HG03060 (cell line): ENCODE results near the gene JAKMIP1.

Source experiments
- ATAC-seq: cut with Tn5 transposase; IDR thresholded peaks from one replicate; pipeline ENCODE4 v1.9.1; 2021; ENCODE audit warnings: low read depth, moderate number of reproducible peaks; ENCODE audit not compliant: unreplicated experiment

The JAKMIP1 gene

GRCh38 chr4:6106156-6106555 is 94.2 kb downstream of the JAKMIP1 start:
- no peak for ATAC-seq

GRCh38 chr4:6105311-6105911 is 94.9 kb downstream of the JAKMIP1 start:
- no peak for ATAC-seq

GRCh38 chr4:6104541-6105130 is 95.7 kb downstream of the JAKMIP1 start:
- no peak for ATAC-seq

GRCh38 chr4:6097581-6097980 is 102.8 kb downstream of the JAKMIP1 start:
- no peak for ATAC-seq

- no peak for ATAC-seq
Observed at GRCh38 chr4:6095897-6096296, 104.5 kb downstream of the JAKMIP1 start.

- ATAC-seq, result no peak
Observed at GRCh38 chr4:6095023-6095752, 105.2 kb downstream of the JAKMIP1 start.

GRCh38 chr4:6093671-6094070 is 106.7 kb downstream of the JAKMIP1 start:
- no peak for ATAC-seq

GRCh38 chr4:6092971-6093370 is 107.4 kb downstream of the JAKMIP1 start:
- no peak for ATAC-seq

- no peak for ATAC-seq
Observed at GRCh38 chr4:6092131-6092530, 108.2 kb downstream of the JAKMIP1 start.

GRCh38 chr4:6090931-6091330 is 109.4 kb downstream of the JAKMIP1 start:
- no peak for ATAC-seq

GRCh38 chr4:6088950-6089349 is 111.4 kb downstream of the JAKMIP1 start:
- no peak for ATAC-seq

GRCh38 chr4:6087669-6088341 is 112.5 kb downstream of the JAKMIP1 start:
- no peak for ATAC-seq

- ATAC-seq, result no peak
Observed at GRCh38 chr4:6086846-6087245, 113.5 kb downstream of the JAKMIP1 start.

- ATAC-seq, result no peak
Observed at GRCh38 chr4:6085691-6086628, 114.4 kb downstream of the JAKMIP1 start.

GRCh38 chr4:6085028-6085690 is 115.2 kb downstream of the JAKMIP1 start:
- no peak for ATAC-seq

GRCh38 chr4:6079965-6080364 is 120.4 kb downstream of the JAKMIP1 start:
- no peak for ATAC-seq

- ATAC-seq, result no peak
Observed at GRCh38 chr4:6078560-6078959, 121.8 kb downstream of the JAKMIP1 start.

- no peak for ATAC-seq
Observed at GRCh38 chr4:6076391-6076790, 124.0 kb downstream of the JAKMIP1 start.

GRCh38 chr4:6074758-6075157 is 125.6 kb downstream of the JAKMIP1 start:
- ATAC-seq, result no peak
